Subcutaneous abdominal adipose tissue (tissue), 5 donors: ENCODE data around the gene NEU2.

Experiments used
- H3K27ac ChIP-seq: one replicate; pipeline ENCODE4 v1.7.0; 2013; ENCODE audit warnings: low read depth, mild to moderate bottlenecking, inconsistent platforms, low read length, moderate library complexity
- H3K27me3 ChIP-seq, 5 donors: one replicate each; pipeline ENCODE4 v1.7.0; 2013; ENCODE audit warnings: low read length in 5 of 5, inconsistent platforms in 1 of 5; ENCODE audit not compliant: control insufficient read depth in 5 of 5, insufficient read depth in 4 of 5
- H3K36me3 ChIP-seq, 5 donors: one replicate each; pipeline ENCODE4 v1.7.0; 2013; ENCODE audit warnings: low read length in 5 of 5; ENCODE audit not compliant: control insufficient read depth in 5 of 5, insufficient read depth in 5 of 5
- H3K4me1 ChIP-seq, 5 donors: one replicate each; pipeline ENCODE4 v1.7.0; 2013; ENCODE audit warnings: low read length in 5 of 5, mild to moderate bottlenecking in 3 of 5, moderate library complexity in 1 of 5; ENCODE audit not compliant: control insufficient read depth in 5 of 5, insufficient read depth in 5 of 5
- H3K4me3 ChIP-seq, 5 donors: one replicate each; pipeline ENCODE4 v1.7.0; 2013; ENCODE audit warnings: low read length in 5 of 5, low read depth in 1 of 5
- H3K9ac ChIP-seq, 5 donors: one replicate each; pipeline ENCODE4 v1.7.0; 2013; ENCODE audit warnings: low read length in 5 of 5, mild to moderate bottlenecking in 4 of 5, moderate library complexity in 3 of 5
- H3K9me3 ChIP-seq, 5 donors: one replicate each; pipeline ENCODE4 v1.7.0; 2013; ENCODE audit warnings: low read length in 5 of 5; ENCODE audit not compliant: control insufficient read depth in 5 of 5
- donor health status: healthy.
- donor health status: healthy.
- donor health status: healthy.
- donor health status: healthy.
- donor health status: healthy.

The NEU2 gene

GRCh38 chr2:233056961-233057605, 24.6 kb downstream of the NEU2 start:
- Histone ChIP-seq H3K4me1 (peaks cover 0 to 37% (median 13%) of the 10 kb centered on the region in 5 donors), H3K9me3 (no peaks in the 10 kb centered on the region), H3K9ac (no peak overlapping the region), H3K36me3 (no peaks in the 10 kb centered on the region), H3K4me3 (no peak overlapping the region), H3K27me3 (peaks cover 0 to 6% (median 2%) of the 10 kb centered on the region in 5 donors), H3K27ac (no peak overlapping the region)

- peak overlapping the region in 1 of 5 donors; percentile 40 for H3K9ac ChIP-seq
These were observed 26.5 kb downstream of the NEU2 start for GRCh38 chr2:233058717-233059546.

GRCh38 chr2:233059547-233059796, 27.0 kb downstream of the NEU2 start:
- peaks cover 0 to 55% (median 36%) of the 10 kb centered on the region in 5 donors for H3K4me1 ChIP-seq

More at GRCh38 chr2:233058717-233059546, 26.5 kb downstream of the NEU2 start:
- no peak overlapping the region for H3K27ac ChIP-seq
- H3K4me3 ChIP-seq: no peak overlapping the region
- no peaks in the 10 kb centered on the region for H3K36me3 ChIP-seq
- peaks cover 0 to 54% (median 31%) of the 10 kb centered on the region in 5 donors for H3K4me1 ChIP-seq
- peaks cover 0 to 4% (median 2%) of the 10 kb centered on the region in 5 donors for H3K27me3 ChIP-seq
- H3K9me3 ChIP-seq: no peaks in the 10 kb centered on the region

GRCh38 chr2:233059797-233060500, 27.5 kb downstream of the NEU2 start, which contains the start of gene INPP5D:
Gene INPP5D, plus strand, starts transcription at chr2:233060342. Its CDS starts 137 bp downstream, at chr2:233060479.
- H3K4me3 ChIP-seq: peak within 1 kb of the TSS; percentile 56 to 86 (median 76)
- no peaks in the 10 kb centered on the region for H3K36me3 ChIP-seq
- H3K9me3 ChIP-seq: no peaks in the 10 kb centered on the region
- H3K27ac ChIP-seq: peak within 1 kb of the TSS; percentile 65
- H3K9ac ChIP-seq: peak within 1 kb of the TSS in 4 of 5 donors; percentile 40 to 77 (median 66)
- peaks cover 0 to 60% (median 40%) of the 10 kb centered on the region in 5 donors for H3K4me1 ChIP-seq
- peaks cover 0 to 4% (median 0%) of the 10 kb centered on the region in 5 donors for H3K27me3 ChIP-seq

More at GRCh38 chr2:233059547-233059796, 27.0 kb downstream of the NEU2 start:
- Histone ChIP-seq H3K4me3 (peak overlapping the region in 2 of 5 donors; percentile 64 to 76), H3K9ac (peak overlapping the region in 2 of 5 donors; percentile 40 to 66), H3K27me3 (peaks cover 0 to 4% (median 0%) of the 10 kb centered on the region in 5 donors), H3K36me3 (no peaks in the 10 kb centered on the region), H3K27ac (peak overlapping the region; percentile 65), H3K9me3 (no peaks in the 10 kb centered on the region)

- peak overlapping the region in 4 of 5 donors; percentile 40 to 77 (median 66) for H3K9ac ChIP-seq
These were observed 28.1 kb downstream of the NEU2 start for GRCh38 chr2:233060501-233060979.

GRCh38 chr2:233060980-233061590, 28.6 kb downstream of the NEU2 start:
- H3K9ac ChIP-seq: peak overlapping the region in 4 of 5 donors; percentile 40 to 77 (median 66)
- peaks cover 0 to 4% (median 0%) of the 10 kb centered on the region in 5 donors for H3K27me3 ChIP-seq
- no peaks in the 10 kb centered on the region for H3K9me3 ChIP-seq
- peaks cover 0 to 61% (median 41%) of the 10 kb centered on the region in 5 donors for H3K4me1 ChIP-seq
- H3K4me3 ChIP-seq: peak overlapping the region; percentile 56 to 86 (median 76)
- H3K36me3 ChIP-seq: no peaks in the 10 kb centered on the region
- peak overlapping the region; percentile 65 for H3K27ac ChIP-seq

More at GRCh38 chr2:233060501-233060979, 28.1 kb downstream of the NEU2 start:
- Histone ChIP-seq H3K36me3 (no peaks in the 10 kb centered on the region), H3K4me3 (peak overlapping the region; percentile 56 to 86 (median 76)), H3K27me3 (peaks cover 0 to 4% (median 0%) of the 10 kb centered on the region in 5 donors), H3K27ac (peak overlapping the region; percentile 65), H3K4me1 (peaks cover 0 to 61% (median 41%) of the 10 kb centered on the region in 5 donors), H3K9me3 (no peaks in the 10 kb centered on the region)

GRCh38 chr2:233061591-233062450, 29.3 kb downstream of the NEU2 start:
- peak overlapping the region in 3 of 5 donors; percentile 40 to 77 (median 66) for H3K9ac ChIP-seq

GRCh38 chr2:233062451-233062850, 30.0 kb downstream of the NEU2 start:
- peaks cover 0 to 2% (median 0%) of the 10 kb centered on the region in 5 donors for H3K36me3 ChIP-seq
- peak overlapping the region; percentile 30 for H3K27ac ChIP-seq
- peak overlapping the region in 3 of 5 donors; percentile 35 to 77 (median 66) for H3K9ac ChIP-seq
- H3K4me3 ChIP-seq: peak overlapping the region; percentile 14 to 80 (median 64)
- peaks cover 0 to 4% (median 0%) of the 10 kb centered on the region in 5 donors for H3K27me3 ChIP-seq
- no peaks in the 10 kb centered on the region for H3K9me3 ChIP-seq
- peaks cover 0 to 61% (median 41%) of the 10 kb centered on the region in 5 donors for H3K4me1 ChIP-seq

More at GRCh38 chr2:233061591-233062450, 29.3 kb downstream of the NEU2 start:
- Histone ChIP-seq H3K4me1 (peaks cover 0 to 61% (median 41%) of the 10 kb centered on the region in 5 donors), H3K36me3 (no peaks in the 10 kb centered on the region), H3K27me3 (peaks cover 0 to 4% (median 0%) of the 10 kb centered on the region in 5 donors), H3K4me3 (peak overlapping the region; percentile 56 to 86 (median 76)), H3K9me3 (no peaks in the 10 kb centered on the region), H3K27ac (peak overlapping the region; percentile 30)
